PC-9 (cell line): ENCODE measurements around the gene PCNX3. TPM values are rescaled to one million over a fixed set of nuclear protein-coding genes. Genes with fewer than 3 reads are reported as not detected.
A peak's percentile ranks its signal among the peaks of the same experiment; 100 is the strongest.

Experiments used
- BruUV-seq: library from RNA; stranded (reverse); fragments of 400-500 nt; replicated peaks from 2 replicates; lab custom pipeline; 2021; lab: Mats Ljungman, UMichigan
- CTCF ChIA-PET: fragments of 300-600 bp; sonication (Branson Sonifier 250); formaldehyde crosslinking; loops from one replicate; lab custom pipeline; 2022; ENCODE audit warnings: antibody characterized with exemption; lab: Charles Lee
- POLR2A ChIA-PET: fragments of 300-600 bp; sonication (Branson Sonifier 250); formaldehyde crosslinking; loops from one replicate; lab custom pipeline; 2022; ENCODE audit warnings: antibody characterized with exemption; ENCODE audit not compliant: unreplicated experiment; lab: Charles Lee
- DNase-seq, 2 experiments: peaks; one replicate each; pipeline versions ENCODE4 v3.0.0 to v3.0.0-alpha.2; 2015 to 2022; ENCODE audit warnings: mixed read lengths in 1 of 2
- H2AFZ ChIP-seq: fragments of 200-600 bp; sonication (generic); 2 replicates; pipeline ENCODE4 v1.8.1; 2017; ENCODE audit warnings: antibody characterized with exemption
- H3F3A ChIP-seq: fragments of 200-600 bp; sonication (generic); 2 replicates; pipeline ENCODE4 v1.8.1; 2017; ENCODE audit warnings: antibody characterized with exemption, mild to moderate bottlenecking, low read depth; ENCODE audit not compliant: insufficient read depth
- H3K27ac ChIP-seq: fragments of 200-600 bp; sonication (generic); 2 replicates; pipeline ENCODE4 v1.6.1; 2016; ENCODE audit warnings: mixed run types
- H3K27me3 ChIP-seq: fragments of 200-600 bp; sonication (generic); 2 replicates; pipeline ENCODE4 v1.6.1; 2016; ENCODE audit warnings: low read depth, mixed run types; ENCODE audit not compliant: insufficient read depth
- H3K36me3 ChIP-seq: fragments of 200-600 bp; sonication (generic); 2 replicates; pipeline ENCODE4 v1.6.1; 2016; ENCODE audit warnings: low read depth, mixed run types
- H3K4me1 ChIP-seq: fragments of 200-600 bp; sonication (generic); replicated peaks from 2 replicates; pipeline ENCODE4 v1.6.1; 2016; ENCODE audit warnings: mixed run types; ENCODE audit not compliant: insufficient read depth
- H3K4me2 ChIP-seq: fragments of 200-600 bp; sonication (generic); 2 replicates; pipeline ENCODE4 v1.6.1; 2017; ENCODE audit warnings: mixed run types
- H3K4me3 ChIP-seq: fragments of 200-600 bp; sonication (generic); 2 replicates; pipeline ENCODE4 v1.6.1; 2016; ENCODE audit warnings: mixed run types
- H3K79me2 ChIP-seq: fragments of 200-600 bp; sonication (generic); 2 replicates; pipeline ENCODE4 v1.6.1; 2017; ENCODE audit warnings: low read depth, mixed run types
- H3K9me2 ChIP-seq: fragments of 200-600 bp; sonication (generic); 2 replicates; pipeline ENCODE4 v1.8.1; 2017; ENCODE audit warnings: mild to moderate bottlenecking; ENCODE audit not compliant: insufficient read depth
- H3K9me3 ChIP-seq: fragments of 200-600 bp; sonication (generic); 2 replicates; pipeline ENCODE4 v1.8.1; 2016; ENCODE audit warnings: low read depth; ENCODE audit not compliant: insufficient read depth
- H4K20me1 ChIP-seq: fragments of 200-600 bp; sonication (generic); 2 replicates; pipeline ENCODE4 v1.8.1; 2017; ENCODE audit not compliant: insufficient read depth
- EZH2 ChIP-seq: fragments of 200-600 bp; sonication (generic); IDR thresholded peaks from 2 replicates; pipeline ENCODE4 v1.8.0; 2017; ENCODE audit warnings: antibody characterized with exemption, low read depth
- intact Hi-C: fragments of 100-400 bp; cut with micrococcal nuclease; formaldehyde crosslinking; loops from one replicate; pipeline ENCODE4 v1.10.0; 2022; ENCODE audit not compliant: unreplicated experiment
- total RNA-seq: library from RNA; stranded (reverse); gene quantifications from 2 replicates; pipeline ENCODE4 v1.2.3, GENCODE V29; 2021
- TF ChIP-seq, protein P1 (sequence below): fragments of 200-600 bp; sonication (generic); conservative IDR thresholded peaks from 2 replicates; pipeline ENCODE4 v1.6.1; 2017; ENCODE audit warnings: mixed run types, antibody characterized with exemption, mild to moderate bottlenecking, moderate library complexity

PCNX3 gene
- total RNA-seq, 1 experiment from 2014 or later, result 76.9 TPM

DNA sequence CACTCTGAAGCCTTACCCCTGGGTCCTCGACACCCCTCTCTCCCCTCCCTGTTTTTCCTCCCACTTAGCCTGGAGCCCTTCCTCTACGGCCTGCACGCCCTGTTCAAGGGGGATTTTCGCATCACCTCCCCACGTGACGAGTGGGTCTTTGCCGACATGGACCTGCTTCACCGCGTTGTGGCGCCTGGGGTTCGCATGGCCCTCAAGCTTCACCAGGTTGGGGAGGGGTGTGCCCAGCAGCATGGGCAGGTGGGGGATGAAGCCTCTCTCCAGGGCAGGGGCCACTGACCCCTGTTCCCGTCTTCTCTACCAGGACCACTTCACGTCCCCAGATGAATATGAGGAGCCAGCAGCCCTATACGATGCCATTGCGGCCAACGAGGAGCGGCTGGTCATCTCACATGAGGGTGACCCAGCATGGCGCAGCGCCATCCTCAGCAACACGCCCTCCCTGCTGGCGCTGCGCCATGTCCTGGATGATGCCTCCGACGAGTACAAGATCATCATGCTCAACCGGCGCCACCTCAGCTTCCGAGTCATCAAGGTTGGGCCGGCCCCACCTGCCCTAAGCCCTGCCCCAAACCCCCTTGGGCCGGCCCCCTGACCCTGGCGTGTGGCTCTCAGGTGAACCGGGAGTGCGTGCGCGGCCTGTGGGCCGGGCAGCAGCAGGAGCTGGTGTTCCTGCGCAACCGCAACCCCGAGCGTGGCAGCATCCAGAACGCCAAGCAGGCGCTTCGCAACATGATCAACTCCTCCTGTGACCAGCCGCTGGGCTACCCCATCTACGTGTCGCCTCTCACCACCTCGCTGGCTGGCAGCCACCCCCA lies 19.5 kb downstream of the PCNX3 start:
- H3K9me3 ChIP-seq, result no peaks in the 10 kb centered on the region
- no peaks in the 10 kb centered on the region for H3K79me2 ChIP-seq
- POLR2A ChIA-PET, result no interaction called here
- peaks cover 41% of the 10 kb centered on the region for H3F3A ChIP-seq
- peaks cover 26% of the 10 kb centered on the region for H3K36me3 ChIP-seq
- H4K20me1 ChIP-seq, result peaks cover 10% of the 10 kb centered on the region
- no peak overlapping the region for H3K4me2 ChIP-seq
- no TSS peak for BruUV-seq
- H3K4me1 ChIP-seq, result peaks cover 17% of the 10 kb centered on the region
- no peak overlapping the region for H2AFZ ChIP-seq
- H3K9me2 ChIP-seq, result no peaks in the 10 kb centered on the region
- H3K4me3 ChIP-seq, result no peak overlapping the region
- TF ChIP-seq EZH2, result no peak
- TF ChIP-seq, protein P1, sequence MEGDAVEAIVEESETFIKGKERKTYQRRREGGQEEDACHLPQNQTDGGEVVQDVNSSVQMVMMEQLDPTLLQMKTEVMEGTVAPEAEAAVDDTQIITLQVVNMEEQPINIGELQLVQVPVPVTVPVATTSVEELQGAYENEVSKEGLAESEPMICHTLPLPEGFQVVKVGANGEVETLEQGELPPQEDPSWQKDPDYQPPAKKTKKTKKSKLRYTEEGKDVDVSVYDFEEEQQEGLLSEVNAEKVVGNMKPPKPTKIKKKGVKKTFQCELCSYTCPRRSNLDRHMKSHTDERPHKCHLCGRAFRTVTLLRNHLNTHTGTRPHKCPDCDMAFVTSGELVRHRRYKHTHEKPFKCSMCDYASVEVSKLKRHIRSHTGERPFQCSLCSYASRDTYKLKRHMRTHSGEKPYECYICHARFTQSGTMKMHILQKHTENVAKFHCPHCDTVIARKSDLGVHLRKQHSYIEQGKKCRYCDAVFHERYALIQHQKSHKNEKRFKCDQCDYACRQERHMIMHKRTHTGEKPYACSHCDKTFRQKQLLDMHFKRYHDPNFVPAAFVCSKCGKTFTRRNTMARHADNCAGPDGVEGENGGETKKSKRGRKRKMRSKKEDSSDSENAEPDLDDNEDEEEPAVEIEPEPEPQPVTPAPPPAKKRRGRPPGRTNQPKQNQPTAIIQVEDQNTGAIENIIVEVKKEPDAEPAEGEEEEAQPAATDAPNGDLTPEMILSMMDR, result no peak
- no peaks in the 10 kb centered on the region for H3K27me3 ChIP-seq
- intact Hi-C loops, result loop anchor here (5.0 kb wide), 2 partner anchors 182 to 252 kb away; partner anchors contain the start of gene FIBP
- no peak overlapping the region for H3K27ac ChIP-seq
- CTCF ChIA-PET, result interaction anchor here (0.7 kb wide), 1 partner anchor 575 kb away, joined by 3 read pairs; no protein-coding TSS in a partner anchor
- peak in 1 of 2 experiments; percentile 33 for DNase-seq

DNA sequence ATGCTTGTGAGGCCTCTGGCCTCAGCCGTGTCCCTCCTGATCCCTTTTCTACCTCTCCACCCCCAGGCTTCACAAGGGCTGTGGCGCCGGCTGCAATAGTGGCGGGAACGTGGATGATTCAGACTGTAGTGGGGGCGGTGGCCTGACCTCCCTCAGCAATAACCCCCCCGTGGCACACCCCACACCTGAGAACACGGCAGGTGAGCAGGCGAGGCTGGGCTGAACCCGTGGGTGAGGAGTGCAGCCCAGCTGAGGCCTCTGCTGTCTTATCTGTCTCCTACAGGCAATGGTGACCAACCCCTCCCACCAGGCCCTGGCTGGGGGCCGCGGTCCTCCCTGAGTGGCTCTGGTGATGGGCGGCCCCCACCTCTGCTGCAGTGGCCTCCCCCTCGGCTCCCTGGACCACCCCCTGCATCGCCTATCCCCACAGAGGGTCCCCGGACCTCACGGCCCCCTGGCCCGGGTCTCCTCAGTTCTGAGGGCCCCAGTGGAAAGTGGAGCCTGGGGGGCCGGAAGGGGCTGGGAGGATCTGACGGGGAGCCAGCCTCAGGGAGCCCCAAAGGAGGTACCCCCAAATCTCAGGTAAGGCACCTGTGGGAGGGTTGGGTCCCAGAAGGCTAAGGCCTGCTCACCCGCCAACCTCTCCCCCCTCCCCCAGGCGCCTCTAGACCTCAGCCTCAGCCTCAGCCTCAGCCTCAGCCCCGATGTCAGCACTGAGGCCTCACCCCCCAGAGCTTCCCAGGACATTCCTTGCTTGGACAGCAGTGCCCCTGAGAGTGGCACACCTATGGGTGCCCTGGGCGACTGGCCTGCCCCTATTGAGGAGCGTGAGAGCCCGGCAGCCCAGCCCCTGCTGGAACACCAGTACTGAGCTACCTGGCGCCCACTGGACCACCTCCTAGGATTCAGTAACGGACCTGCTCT lies 20.8 kb downstream of the PCNX3 start:
- H3K4me1 ChIP-seq, result peaks cover 17% of the 10 kb centered on the region

More for the DNA sequence above, 20.8 kb downstream of the PCNX3 start:
- Histone ChIP-seq H4K20me1 (peaks cover 10% of the 10 kb centered on the region), H3K4me3 (no peak overlapping the region), H3K36me3 (peaks cover 17% of the 10 kb centered on the region), H2AFZ (no peak overlapping the region), H3K9me3 (no peaks in the 10 kb centered on the region), H3F3A (peaks cover 36% of the 10 kb centered on the region), H3K4me2 (peak overlapping the region; percentile 91; the same call in 1 of the 2 replicates), H3K79me2 (no peaks in the 10 kb centered on the region), H3K27me3 (no peaks in the 10 kb centered on the region), H3K9me2 (no peaks in the 10 kb centered on the region), H3K27ac (peak overlapping the region; percentile 18; the same call in 1 of the 2 replicates)
- CTCF ChIA-PET, result interaction anchor here (0.7 kb wide), 1 partner anchor 573 kb away, joined by 3 read pairs; no protein-coding TSS in a partner anchor
- POLR2A ChIA-PET, result no interaction called here
- TF ChIP-seq EZH2, result no peak
- TF ChIP-seq, protein P1, result no peak
- peak in 1 of 2 experiments; percentile 9 for DNase-seq
- BruUV-seq, result no TSS peak
- intact Hi-C loops, result loop anchor here (5.0 kb wide), 2 partner anchors 181 to 251 kb away; partner anchors contain the start of gene FIBP
